Activated CD4-positive, CD25-positive, alpha-beta regulatory T cell treated with anti-CD3 and anti-CD28 coated beads, Interleukin-2, amount 50 U/mL, for 16 hours (primary cell): ENCODE measurements around the gene CCNL2.
"Not testable (repeated sequence)": the region's sequence is repeated elsewhere in the genome, so short reads cannot be mapped to it uniquely, and the experiment has no call there.

ENCODE experiments used
- DNase-seq: peaks from one replicate; pipeline ENCODE4 v3.0.0-alpha.2; 2020; ENCODE audit warnings: low read depth, low spot score

The CCNL2 gene

GRCh38 chr1:1399872-1400575, 889 bp upstream of the CCNL2 start:
- DNase-seq = no peak

GRCh38 chr1:1398677-1399186, 403 bp downstream of the CCNL2 start:
- DNase-seq = no peak

- no peak for DNase-seq
Observed at GRCh38 chr1:1397839-1398523, 1.2 kb downstream of the CCNL2 start.

GRCh38 chr1:1395166-1395565, 4.0 kb downstream of the CCNL2 start:
- no peak for DNase-seq

GRCh38 chr1:1394116-1394515, 5.0 kb downstream of the CCNL2 start:
- DNase-seq = no peak

GRCh38 chr1:1393428-1393827, 5.7 kb downstream of the CCNL2 start:
- DNase-seq = no peak

GRCh38 chr1:1393014-1393413, 6.1 kb downstream of the CCNL2 start:
- DNase-seq = no peak

GRCh38 chr1:1391225-1391624, 7.9 kb downstream of the CCNL2 start:
- no peak for DNase-seq

GRCh38 chr1:1390675-1391074, 8.5 kb downstream of the CCNL2 start:
- DNase-seq = no peak

- no peak for DNase-seq
Observed at GRCh38 chr1:1388078-1388472, 11.1 kb downstream of the CCNL2 start.

GRCh38 chr1:1387098-1388077, 11.7 kb downstream of the CCNL2 start:
- no peak for DNase-seq

GRCh38 chr1:1385931-1386330, 13.2 kb downstream of the CCNL2 start:
- DNase-seq = no peak

GRCh38 chr1:1385339-1385738, 13.8 kb downstream of the CCNL2 start:
- not testable (repeated sequence) for DNase-seq

GRCh38 chr1:1381294-1381693, 17.8 kb downstream of the CCNL2 start:
- DNase-seq = no peak

GRCh38 chr1:1380860-1381259, 18.3 kb downstream of the CCNL2 start:
- DNase-seq = no peak

- no peak for DNase-seq
Observed at GRCh38 chr1:1377540-1378205, 21.5 kb downstream of the CCNL2 start.

GRCh38 chr1:1376551-1377226, 22.4 kb downstream of the CCNL2 start:
- DNase-seq = no peak

GRCh38 chr1:1374929-1375662, 24.0 kb downstream of the CCNL2 start, which contains the start of gene AURKAIP1:
TSS of gene AURKAIP1 (minus strand) at chr1:1375207. CDS start at chr1:1374756, 451 bp downstream.
- peak; percentile 91 for DNase-seq

GRCh38 chr1:1374589-1374928, 24.6 kb downstream of the CCNL2 start:
- DNase-seq = no peak
